H1 (cell line): ENCODE results near the gene ST6GALNAC2. TPM values are rescaled to one million over a fixed set of nuclear protein-coding genes. Genes with fewer than 3 reads are reported as not detected.

ENCODE experiments used
- CTCF ChIA-PET: fragments of 300-600 bp; sonication (Branson Sonifier 250); formaldehyde crosslinking; loops from one replicate; lab custom pipeline; 2021; ENCODE audit not compliant: partially characterized antibody; lab: Charles Lee
- POLR2A ChIA-PET: fragments of 300-600 bp; sonication (Branson Sonifier 250); formaldehyde crosslinking; loops from one replicate; lab custom pipeline; 2021; ENCODE audit warnings: inconsistent platforms; ENCODE audit not compliant: partially characterized antibody; lab: Charles Lee
- DNase-seq, 2 experiments: peaks; one replicate each; pipeline versions ENCODE4 v3.0.0 to v3.0.0-alpha.2; 2010 to 2022; ENCODE audit warnings: low spot score in 2 of 2, low read depth in 1 of 2, mixed read lengths in 1 of 2
- FAIRE-seq: peaks from 2 replicates; lab custom pipeline; 2011; peaks lifted over from hg19 to GRCh38; lab: Jason Lieb, UNC
- H2AFZ ChIP-seq: 2 replicates; pipeline ENCODE4 v1.8.1; 2012; ENCODE audit warnings: low read length, inconsistent platforms
- H2AK5ac ChIP-seq: 2 replicates; pipeline ENCODE4 v1.6.1; 2013; ENCODE audit warnings: low read depth, low read length
- H2BK120ac ChIP-seq: replicated peaks from 2 replicates; pipeline ENCODE3; 2013; ENCODE audit warnings: low read depth, low read length, inconsistent platforms
- H2BK12ac ChIP-seq: 2 replicates; pipeline ENCODE4 v1.6.1; 2013; ENCODE audit warnings: low read depth, low read length
- H2BK15ac ChIP-seq: 2 replicates; pipeline ENCODE4 v1.6.1; 2013; ENCODE audit warnings: low read length
- H2BK20ac ChIP-seq: 2 replicates; pipeline ENCODE4 v1.6.1; 2013; ENCODE audit warnings: low read length
- H2BK5ac ChIP-seq: 2 replicates; pipeline ENCODE4 v1.6.1; 2013; ENCODE audit warnings: low read depth, low read length
- H3K14ac ChIP-seq: 2 replicates; pipeline ENCODE4 v1.6.1; 2013; ENCODE audit warnings: inconsistent platforms; ENCODE audit not compliant: insufficient read length
- H3K18ac ChIP-seq: 2 replicates; pipeline ENCODE4 v1.6.1; 2013; ENCODE audit warnings: low read length; ENCODE audit errors: extremely low read depth
- H3K23ac ChIP-seq: 2 replicates; pipeline ENCODE4 v1.6.1; 2013; ENCODE audit warnings: inconsistent platforms; ENCODE audit not compliant: insufficient read length
- H3K23me2 ChIP-seq: 2 replicates; pipeline ENCODE4 v1.6.1; 2013; ENCODE audit warnings: low read depth, low read length
- H3K27ac ChIP-seq: 2 replicates; pipeline ENCODE4 v1.6.1; 2011; ENCODE audit warnings: low read depth, low read length, inconsistent platforms
- H3K27me3 ChIP-seq, 4 experiments: replicated peaks in 1 of 4; 1 replicate in 1 of 4; 2 replicates in 3 of 4; pipeline versions ENCODE4 v1.6.1 to v1.8.1; 2011 to 2013; ENCODE audit warnings: low read length in 3 of 4, mild to moderate bottlenecking in 3 of 4, inconsistent platforms in 2 of 4, mixed read lengths in 2 of 4, moderate library complexity in 1 of 4; ENCODE audit not compliant: control insufficient read depth in 3 of 4, insufficient read depth in 3 of 4; ENCODE audit errors: extremely low read depth in 1 of 4
- H3K36me3 ChIP-seq, 4 experiments: 2 replicates each; pipeline versions ENCODE4 v1.6.1 to v1.8.1; 2011 to 2013; ENCODE audit warnings: mild to moderate bottlenecking in 4 of 4, low read length in 3 of 4, moderate library complexity in 2 of 4, control low read depth in 1 of 4, inconsistent platforms in 1 of 4; ENCODE audit not compliant: insufficient read depth in 4 of 4, control insufficient read depth in 2 of 4
- H3K4ac ChIP-seq: replicated peaks from 2 replicates; pipeline ENCODE3; 2013; ENCODE audit warnings: low read length, low read depth, mixed read lengths, inconsistent platforms; ENCODE audit not compliant: insufficient read length
- H3K4me1 ChIP-seq, 4 experiments: replicated peaks in 1 of 4; 1 replicate in 1 of 4; 2 replicates in 3 of 4; pipeline versions ENCODE4 v1.6.1 to v1.8.1; 2011 to 2013; ENCODE audit warnings: low read length in 3 of 4, inconsistent platforms in 2 of 4, mixed read lengths in 1 of 4; ENCODE audit not compliant: insufficient read depth in 4 of 4, control insufficient read depth in 3 of 4
- H3K4me2 ChIP-seq, 2 experiments: 2 replicates each; pipeline versions ENCODE4 v1.6.1 to v1.8.1; 2011 to 2013; ENCODE audit warnings: low read depth in 2 of 2, low read length in 2 of 2, control low read depth in 1 of 2, inconsistent platforms in 1 of 2, mild to moderate bottlenecking in 1 of 2; ENCODE audit not compliant: insufficient read depth in 1 of 2
- H3K4me3 ChIP-seq, 4 experiments: fragments of 200-600, 300-600 bp in 1 of 4; sonication (generic), shearing (Covaris generic), sonication (Bioruptor Twin) in 1 of 4; 2 replicates each; pipeline versions ENCODE4 v1.5.1 to v1.8.1; 2011 to 2016; ENCODE audit warnings: low read length in 4 of 4, low read depth in 3 of 4, control low read depth in 2 of 4, inconsistent platforms in 2 of 4, mild to moderate bottlenecking in 2 of 4, mixed read lengths in 1 of 4, moderate library complexity in 1 of 4; ENCODE audit not compliant: insufficient read depth in 2 of 4; ENCODE audit errors: extremely low read depth in 1 of 4
- H3K56ac ChIP-seq: replicated peaks from 2 replicates; pipeline ENCODE3; 2013; ENCODE audit warnings: low read depth, mild to moderate bottlenecking, mixed read lengths, low read length, inconsistent platforms; ENCODE audit not compliant: insufficient read length
- H3K79me1 ChIP-seq: 2 replicates; pipeline ENCODE4 v1.6.1; 2013; ENCODE audit warnings: low read depth, low read length, control low read depth
- H3K79me2 ChIP-seq, 2 experiments: 2 replicates each; pipeline versions ENCODE4 v1.6.1 to v1.8.1; 2012 to 2013; ENCODE audit warnings: low read length in 2 of 2, mild to moderate bottlenecking in 2 of 2, inconsistent platforms in 1 of 2; ENCODE audit not compliant: insufficient read depth in 2 of 2, control insufficient read depth in 1 of 2
- H3K9ac ChIP-seq, 4 experiments: replicated peaks in 1 of 4; 1 replicate in 1 of 4; 2 replicates in 3 of 4; pipeline versions ENCODE4 v1.6.1 to v1.8.1; 2011 to 2013; ENCODE audit warnings: low read depth in 3 of 4, low read length in 3 of 4, control low read depth in 2 of 4, mild to moderate bottlenecking in 2 of 4, moderate library complexity in 2 of 4, inconsistent platforms in 1 of 4; ENCODE audit errors: extremely low read depth in 1 of 4
- H3K9me3 ChIP-seq, 2 experiments: 2 replicates each; pipeline versions ENCODE4 v1.6.1 to v1.8.1; 2012 to 2013; ENCODE audit warnings: mild to moderate bottlenecking in 2 of 2, moderate library complexity in 2 of 2, control low read depth in 1 of 2, inconsistent platforms in 1 of 2, low read depth in 1 of 2, low read length in 1 of 2, mixed read lengths in 1 of 2; ENCODE audit not compliant: insufficient read depth in 2 of 2
- H4K20me1 ChIP-seq, 2 experiments: replicated peaks in 1 of 2; 2 replicates each; pipeline versions ENCODE3 to v1.8.1; 2011 to 2013; ENCODE audit warnings: inconsistent platforms in 2 of 2, low read length in 2 of 2, mild to moderate bottlenecking in 1 of 2; ENCODE audit not compliant: insufficient read depth in 2 of 2, control insufficient read depth in 1 of 2
- H4K5ac ChIP-seq: 2 replicates; pipeline ENCODE4 v1.6.1; 2013; ENCODE audit warnings: low read length, low read depth, mixed read lengths, inconsistent platforms; ENCODE audit not compliant: insufficient read length
- H4K8ac ChIP-seq: 2 replicates; pipeline ENCODE4 v1.8.0; 2013; ENCODE audit warnings: mild to moderate bottlenecking, moderate library complexity, low read length, inconsistent platforms; ENCODE audit not compliant: insufficient read depth; ENCODE audit errors: extremely low read depth
- H4K91ac ChIP-seq: replicated peaks from 2 replicates; pipeline ENCODE3; 2013; ENCODE audit warnings: low read length, mixed read lengths, inconsistent platforms; ENCODE audit not compliant: insufficient read length
- SAP30 ChIP-seq: fragments of 300-600 bp; sonication (generic); IDR thresholded peaks from 2 replicates; pipeline ENCODE4 v1.7.1; 2012; ENCODE audit warnings: low read length, moderate library complexity, mild to moderate bottlenecking, inconsistent platforms; ENCODE audit not compliant: insufficient read depth, insufficient replicate concordance
- WGBS, 2 experiments: shearing (Covaris generic) in 1 of 2; methylation state at CpG; one replicate each; pipeline versions ENCODE4 v1.1.6 to v1.1.7; 2013 to 2015; ENCODE audit warnings: low lambda C conversion rate in 2 of 2, mixed read lengths in 2 of 2, inconsistent platforms in 1 of 2, low coverage in 1 of 2, missing lambda C conversion rate in 1 of 2; ENCODE audit not compliant: insufficient replicate concordance in 2 of 2, insufficient coverage in 1 of 2, insufficient read length in 1 of 2; ENCODE audit errors: extremely low coverage in 1 of 2, missing lambda C conversion rate in 1 of 2; 5-methylcytosine and 5-hydroxymethylcytosine counted together
- polyA plus RNA-seq, 7 experiments: library from polyadenylated mRNA; depleted of rRNA in 3 of 7; stranded (reverse) in 5 of 7; unstranded in 2 of 7; fragments of >200 nt in 5 of 7; fragments of 200-250 nt in 2 of 7; gene quantifications; 1 replicate in 5 of 7; 2 replicates in 1 of 7; 4 replicates in 1 of 7; pipeline versions ENCODE4 v1.2.1 to v1.2.3, GENCODE V29; 2011 to 2013; ENCODE audit warnings: missing spikeins in 2 of 7, mixed read lengths in 2 of 7
- total RNA-seq: library from RNA; stranded (reverse); fragmentation: NEBNext Ultra II Directional; extraction: Animal tissue kit (Norgen Biotek cat#: 25700); gene quantifications from 2 replicates; pipeline ENCODE4 v1.2.1, GENCODE V29; 2021

The ST6GALNAC2 gene
- total and polyA plus RNA-seq, 2 of the 8 experiments (the other 6 are each of a cell fraction or from before 2014, with no cell fraction given), result 0.09 TPM; not detected in 1

DNA sequence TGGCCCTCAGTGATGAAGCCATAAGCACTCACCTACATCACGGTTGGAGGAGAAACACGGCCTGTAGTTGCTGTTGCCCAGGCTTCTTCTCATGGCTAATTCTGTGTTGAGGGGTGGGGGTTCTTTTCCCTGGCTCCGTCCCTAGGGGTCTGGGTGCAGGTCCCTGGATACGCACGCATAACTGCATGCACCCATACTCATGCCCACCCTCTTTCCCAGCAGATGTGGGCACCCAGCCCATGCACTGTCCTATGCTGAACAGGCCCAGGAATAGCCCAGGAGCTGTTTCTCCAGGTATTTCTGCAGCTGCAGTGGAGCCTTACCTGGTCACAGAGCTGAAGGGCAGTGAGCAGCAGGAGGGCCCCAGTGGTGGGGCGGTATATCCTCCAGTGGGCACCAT is 39.8 kb upstream of the ST6GALNAC2 start:
- no peak for TF ChIP-seq SAP30
- H3K9ac ChIP-seq, result no peak overlapping the region
- H2AK5ac ChIP-seq, result no peak overlapping the region
- H3K36me3 ChIP-seq, result no peaks in the 10 kb centered on the region
- peaks cover 0 to 4% (median 0%) of the 10 kb centered on the region in 4 experiments; a peak in 1 of 7 replicates for H3K4me1 ChIP-seq
- no peak overlapping the region for H3K56ac ChIP-seq
- no peaks in the 10 kb centered on the region for H3K9me3 ChIP-seq
- H3K27ac ChIP-seq, result no peak overlapping the region
- H3K14ac ChIP-seq, result no peak overlapping the region
- H3K4me2 ChIP-seq, result no peak overlapping the region
- H4K91ac ChIP-seq, result no peak overlapping the region
- ChIA-PET POLR2A (interaction anchor here (1.4 kb wide), 1 partner anchor 40 kb away, joined by 5 read pairs; the partner anchor contains the start of gene ST6GALNAC2), CTCF (interaction anchor here (0.9 to 6.9 kb wide), 16 partner anchors 12 to 118 kb away, joined by 3 to 58 read pairs (median 8); partner anchors contain the start of gene ST6GALNAC2)
- no peak overlapping the region for H2BK5ac ChIP-seq
- H3K23me2 ChIP-seq, result no peaks in the 10 kb centered on the region
- no peak overlapping the region for H2BK120ac ChIP-seq
- H3K27me3 ChIP-seq, result no peaks in the 10 kb centered on the region
- no peak overlapping the region for H3K18ac ChIP-seq
- FAIRE-seq (no peak), DNase-seq (no peak)
- no peak overlapping the region for H2BK20ac ChIP-seq
- no peak overlapping the region for H3K23ac ChIP-seq
- H3K79me1 ChIP-seq, result no peaks in the 10 kb centered on the region
- H2BK15ac ChIP-seq, result no peak overlapping the region
- no peak overlapping the region; the same call in 1 of the 2 replicates for H4K8ac ChIP-seq
- H4K20me1 ChIP-seq, result peaks cover 0 to 2% of the 10 kb centered on the region in 2 experiments
- H2BK12ac ChIP-seq, result no peak overlapping the region
- H3K4me3 ChIP-seq, result no peak overlapping the region
- H3K79me2 ChIP-seq, result no peaks in the 10 kb centered on the region
- H3K4ac ChIP-seq, result no peak overlapping the region
- H2AFZ ChIP-seq, result no peak overlapping the region
- WGBS, 2 experiments, result 78% methylated on average over 6 of the region's 6 CpGs; no CpG with 5 or more reads in 1 of the 2 experiments
- H4K5ac ChIP-seq, result no peak overlapping the region
